NCI-H82 treated with DMSO at 0.1 percent for 48 hours (cell line): Measurements from ENCODE around the gene EPS8.

Source experiments
- DNase-seq: peaks from one replicate; lab custom pipeline; 2025; ENCODE audit not compliant: unreplicated experiment; lab: John Stamatoyannopoulos, UW

Gene EPS8

DNA sequence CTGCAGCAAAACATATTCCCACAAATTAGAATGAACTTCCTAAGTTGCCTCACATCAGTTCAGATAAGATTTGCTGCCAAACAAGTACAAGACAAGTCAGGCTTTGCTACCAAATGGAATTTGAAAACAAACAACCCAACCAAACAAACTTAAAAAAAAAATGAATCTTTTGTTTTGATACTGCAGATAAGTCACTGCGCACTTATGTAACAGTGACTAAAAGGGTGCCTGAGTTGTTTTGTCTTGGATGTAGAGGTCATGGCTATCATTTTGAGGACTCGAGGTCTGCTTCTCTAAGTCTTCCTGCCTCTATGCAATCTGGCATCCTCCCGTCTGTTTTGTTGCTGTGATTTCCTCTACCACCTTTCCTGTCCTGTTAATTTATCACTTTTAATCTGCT lies 11.1 kb upstream of the EPS8 start:
- DNase-seq, result no peak

GRCh38 chr12:15797818-15798217 lies 8.6 kb upstream of the EPS8 start:
- DNase-seq, result no peak

DNA sequence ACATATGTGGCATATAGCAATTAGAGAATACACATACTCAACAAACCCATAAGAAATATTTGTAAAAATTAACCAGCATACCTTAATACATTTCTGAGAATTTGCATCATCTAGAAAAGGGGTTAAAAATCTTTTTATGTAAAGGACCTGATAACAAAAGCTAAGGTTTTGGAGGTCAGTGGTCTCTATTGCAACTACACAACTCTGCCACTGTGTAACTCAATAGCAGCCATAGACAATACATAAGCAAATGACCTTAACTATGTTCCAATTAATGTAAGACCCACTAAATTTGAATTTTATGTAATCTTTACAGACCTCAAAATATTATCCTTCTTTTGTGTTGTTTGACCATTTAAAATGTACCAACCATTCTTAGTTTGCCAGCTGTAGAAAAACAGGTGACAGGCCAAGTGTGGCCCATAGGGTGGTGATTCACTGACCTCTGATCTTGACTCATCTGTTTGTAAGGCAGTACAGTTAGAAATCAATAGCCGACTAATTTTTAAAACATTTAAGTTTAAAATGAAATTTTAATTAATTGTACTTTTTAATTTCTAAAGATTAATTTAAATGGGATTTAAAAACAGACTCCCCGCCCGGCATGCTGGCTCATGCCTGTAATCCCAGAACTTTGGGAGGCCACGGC lies 7.4 kb upstream of the EPS8 start:
- DNase-seq, result no peak

- no peak for DNase-seq
Measured at GRCh38 chr12:15794836-15795235, 5.6 kb upstream of the EPS8 start.

- peak; percentile 91 for DNase-seq
Measured at GRCh38 chr12:15794196-15794595, 5.0 kb upstream of the EPS8 start.

GRCh38 chr12:15788233-15789219 lies 662 bp downstream of the EPS8 start:
- DNase-seq, result peak; percentile 37

- no peak for DNase-seq
Measured at GRCh38 chr12:15787778-15788177, 1.4 kb downstream of the EPS8 start.

DNA sequence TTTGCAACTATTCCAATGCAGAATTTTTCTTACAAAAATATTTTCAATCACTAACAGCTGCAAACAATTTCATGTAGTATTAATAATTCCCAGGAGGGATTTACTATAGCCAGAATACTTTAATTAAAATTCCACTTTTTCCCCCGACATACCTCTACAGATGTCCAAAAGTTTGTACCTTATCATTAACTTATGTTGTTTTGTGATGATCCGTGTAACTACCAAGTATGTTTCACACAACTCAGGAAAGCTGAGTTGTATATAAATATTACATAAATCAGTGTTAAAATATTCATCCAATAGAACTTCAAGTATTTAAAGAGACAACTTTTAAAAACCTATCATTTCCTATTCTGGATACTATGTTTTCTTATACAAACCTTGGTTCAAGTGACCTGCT lies 2.4 kb downstream of the EPS8 start:
- no peak for DNase-seq

GRCh38 chr12:15783288-15783687 lies 5.9 kb downstream of the EPS8 start:
- DNase-seq, result no peak

DNA sequence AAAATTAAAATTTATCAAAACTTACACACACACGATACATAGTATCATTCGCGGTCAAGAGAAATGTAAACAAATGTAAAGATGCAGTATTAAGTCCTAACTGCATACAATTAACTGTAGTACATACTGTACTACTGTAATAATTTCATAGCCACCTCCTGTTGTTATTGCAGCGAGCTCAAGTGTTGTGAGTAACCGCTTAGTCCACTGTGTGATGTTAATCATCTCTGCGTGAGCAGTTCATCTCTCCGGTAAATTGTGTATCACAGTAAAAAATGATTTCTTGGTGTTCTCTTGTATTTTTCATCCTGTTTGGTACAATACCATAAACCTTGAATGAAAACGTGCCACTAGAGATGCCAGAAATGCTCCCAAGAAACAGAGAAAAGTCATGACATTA lies 6.5 kb downstream of the EPS8 start:
- no peak for DNase-seq

DNA sequence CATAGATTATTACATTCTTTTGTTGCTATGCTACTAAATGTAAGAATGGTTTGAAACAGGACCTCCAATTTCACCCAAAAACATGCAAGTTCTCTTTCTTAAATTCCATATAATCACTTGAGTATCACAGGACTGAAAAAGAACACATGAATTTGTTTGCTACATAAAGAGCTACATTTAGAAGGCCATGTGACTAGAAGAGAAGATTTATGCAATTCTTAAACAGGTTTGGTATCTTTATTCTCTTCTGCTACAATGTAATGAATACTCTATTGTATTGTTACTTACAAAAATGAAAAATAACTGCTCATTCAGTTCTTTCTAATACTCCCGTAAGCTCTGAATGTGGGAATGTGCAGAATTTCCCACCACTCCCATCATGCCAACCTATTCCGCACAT lies 9.3 kb downstream of the EPS8 start:
- DNase-seq, result no peak

GRCh38 chr12:15778126-15778525 lies 11.1 kb downstream of the EPS8 start:
- no peak for DNase-seq

DNA sequence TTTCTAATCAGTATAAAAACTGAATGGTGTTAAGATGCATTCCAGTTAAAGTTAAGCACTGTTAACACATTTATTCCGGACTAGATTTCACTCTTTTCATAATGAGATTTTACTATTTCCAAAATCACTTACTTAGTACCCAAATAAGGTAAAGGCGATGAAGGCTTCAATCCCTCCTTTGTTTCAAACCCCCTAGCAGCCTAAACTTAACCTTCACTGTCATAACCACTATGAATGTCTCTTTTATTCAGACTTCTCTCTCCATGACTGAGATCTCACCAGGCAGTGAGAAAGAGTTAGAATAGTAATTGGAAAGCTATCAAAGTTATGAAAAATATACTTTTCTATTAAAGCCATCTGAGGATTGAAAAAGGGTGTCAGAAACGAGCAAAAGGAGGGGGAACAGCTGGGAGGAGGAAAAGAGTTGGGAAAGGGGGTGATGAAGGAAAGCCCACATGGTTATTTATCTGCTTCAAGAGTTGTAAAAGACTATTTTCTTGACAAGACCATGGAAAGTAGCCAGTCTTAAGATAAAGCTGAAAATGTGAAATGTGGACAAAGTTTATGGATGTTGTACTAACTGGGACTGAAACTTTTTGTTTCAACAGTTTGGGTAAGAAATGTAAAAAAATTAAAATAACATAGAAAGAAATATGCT lies 11.7 kb downstream of the EPS8 start:
- DNase-seq, result no peak

GRCh38 chr12:15776532-15776931 lies 12.7 kb downstream of the EPS8 start:
- no peak for DNase-seq

GRCh38 chr12:15774819-15775218 lies 14.4 kb downstream of the EPS8 start:
- no peak for DNase-seq

DNA sequence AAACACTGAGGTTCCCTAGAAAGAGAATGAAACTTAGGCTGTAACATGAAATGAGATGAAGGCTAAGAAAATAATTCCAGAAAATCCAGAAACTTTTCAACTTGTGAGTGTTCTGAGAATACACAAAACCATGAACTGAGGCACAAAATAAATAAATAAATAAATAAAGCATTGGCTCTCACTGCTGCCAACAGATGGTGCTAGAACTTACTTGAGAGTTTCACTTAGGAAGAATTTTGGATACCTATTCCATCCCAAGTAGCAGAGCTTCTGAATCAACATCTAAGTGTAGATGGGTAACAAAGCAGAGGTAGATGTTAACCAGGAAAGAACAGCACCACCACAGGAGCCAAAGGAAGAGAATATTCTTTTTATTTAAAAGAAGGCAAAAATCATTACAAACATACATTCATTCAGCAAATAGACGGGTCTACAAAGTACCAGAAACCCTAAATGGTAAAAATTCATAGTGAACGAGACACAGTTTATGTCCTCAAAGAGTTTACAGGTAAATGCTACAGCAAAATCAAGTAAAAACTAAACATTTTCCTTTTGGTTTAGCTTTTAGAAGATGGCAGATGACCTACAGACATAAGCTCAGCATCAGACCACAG lies 16.7 kb downstream of the EPS8 start:
- DNase-seq, result peak; percentile 38

GRCh38 chr12:15770581-15770980 lies 18.6 kb downstream of the EPS8 start:
- no peak for DNase-seq

GRCh38 chr12:15770021-15770420 lies 19.2 kb downstream of the EPS8 start:
- no peak for DNase-seq

- no peak for DNase-seq
Measured at GRCh38 chr12:15769586-15769985, 19.6 kb downstream of the EPS8 start.

DNA sequence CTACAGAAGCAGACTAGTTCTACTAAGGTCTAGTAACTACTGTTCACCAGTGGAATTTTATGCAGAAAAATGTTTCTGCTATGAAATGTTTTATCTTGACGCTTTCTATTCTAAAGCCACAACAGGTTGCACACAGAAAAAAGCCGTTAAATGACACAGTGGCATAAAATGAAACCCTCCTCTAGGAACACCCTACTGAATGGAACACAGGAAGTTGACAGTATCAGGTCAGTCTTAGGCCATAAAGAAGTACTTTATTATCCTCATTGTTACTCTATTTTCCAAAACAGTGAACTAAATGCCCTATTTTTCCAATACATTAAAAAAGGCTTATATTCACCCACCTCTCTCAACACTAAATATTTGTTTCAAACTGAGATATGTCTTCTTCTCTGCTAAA lies 21.9 kb downstream of the EPS8 start:
- no peak for DNase-seq

DNA sequence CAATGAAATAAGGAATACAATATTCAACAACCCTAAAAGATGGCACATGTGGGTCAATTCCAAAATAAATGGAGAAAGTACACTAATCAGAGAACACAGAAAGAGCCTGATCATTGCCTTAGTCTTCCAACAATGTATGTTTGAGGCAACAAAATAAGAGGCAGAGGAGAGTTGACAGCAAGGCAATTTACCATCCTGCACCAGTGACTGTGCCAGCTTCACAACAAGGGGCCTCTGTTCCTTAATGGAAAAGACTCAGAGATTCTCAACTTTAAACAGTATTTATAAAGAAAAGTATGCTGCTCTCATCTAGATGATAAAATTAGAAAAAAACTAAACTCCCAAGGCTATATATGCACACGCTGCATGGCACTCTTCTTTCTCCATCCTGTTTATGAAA lies 25.9 kb downstream of the EPS8 start:
- no peak for DNase-seq
